Spleen (tissue), 7 donors: Measurements from ENCODE around the gene XKRX.

Experiments
- POLR2AphosphoS5 ChIP-seq, 3 donors: sonication (generic); formaldehyde crosslinking; IDR thresholded peaks; one replicate each; pipeline ENCODE4 v1.5.1; 2017; ENCODE audit warnings: antibody characterized with exemption in 3 of 3
- TF ChIP-seq, protein P1 (sequence below), 11 experiments: fragments of 200-600 bp in 7 of 11; fragments of 450-650 bp in 4 of 11; sonication (generic) in 4 of 11; IDR thresholded peaks in 8 of 11; conservative IDR thresholded peaks in 3 of 11; 1 replicate in 7 of 11; 2 replicates in 4 of 11; pipeline versions ENCODE4 v1.4.0 to v1.8.0; 2016 to 2021; ENCODE audit warnings: antibody characterized with exemption in 11 of 11, inconsistent platforms in 4 of 11, mild to moderate bottlenecking in 1 of 11
- donor health status: DM: no; HTN: no; CAD: no; lungs with moderate emphysema.
- donor health status: DM: no; HTN: no; CAD: no.
- donor health status: DM: no; HTN: no; CAD: no.

DNA sequence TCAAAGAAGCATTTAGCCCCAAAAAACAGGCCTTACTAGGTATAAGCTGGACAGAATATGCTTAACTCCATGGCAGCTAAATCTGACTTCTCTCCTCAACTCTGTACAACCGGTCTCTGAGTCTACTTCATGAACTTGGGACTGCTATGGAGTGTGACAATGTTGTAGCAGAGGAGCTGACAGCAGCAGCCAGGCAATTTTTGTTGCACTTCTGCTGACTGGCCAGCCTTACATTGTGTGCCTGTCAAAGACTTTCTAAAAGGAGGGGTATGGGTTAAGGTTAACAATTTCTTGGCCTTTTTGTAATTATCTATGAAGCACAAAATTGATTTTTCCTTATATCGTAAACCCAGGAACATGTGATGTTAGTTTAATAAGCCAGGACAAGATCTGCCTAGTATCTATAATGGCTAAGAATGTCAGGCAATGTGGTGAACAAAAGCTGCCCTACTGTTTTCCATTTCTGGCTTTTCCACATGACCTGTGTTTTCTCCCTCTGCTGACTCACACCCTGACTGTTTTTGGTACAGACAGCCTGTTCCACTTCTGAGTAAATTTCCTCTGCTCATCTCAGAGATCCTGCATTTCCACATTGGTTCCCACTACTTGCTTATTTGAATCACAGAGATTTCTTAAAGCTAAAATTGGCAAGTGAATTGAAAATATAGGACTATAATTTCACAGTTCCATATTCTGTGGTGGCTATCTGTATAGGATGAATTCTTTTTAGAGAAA lies 63.9 kb downstream of the XKRX start:
- TF ChIP-seq, protein P1, sequence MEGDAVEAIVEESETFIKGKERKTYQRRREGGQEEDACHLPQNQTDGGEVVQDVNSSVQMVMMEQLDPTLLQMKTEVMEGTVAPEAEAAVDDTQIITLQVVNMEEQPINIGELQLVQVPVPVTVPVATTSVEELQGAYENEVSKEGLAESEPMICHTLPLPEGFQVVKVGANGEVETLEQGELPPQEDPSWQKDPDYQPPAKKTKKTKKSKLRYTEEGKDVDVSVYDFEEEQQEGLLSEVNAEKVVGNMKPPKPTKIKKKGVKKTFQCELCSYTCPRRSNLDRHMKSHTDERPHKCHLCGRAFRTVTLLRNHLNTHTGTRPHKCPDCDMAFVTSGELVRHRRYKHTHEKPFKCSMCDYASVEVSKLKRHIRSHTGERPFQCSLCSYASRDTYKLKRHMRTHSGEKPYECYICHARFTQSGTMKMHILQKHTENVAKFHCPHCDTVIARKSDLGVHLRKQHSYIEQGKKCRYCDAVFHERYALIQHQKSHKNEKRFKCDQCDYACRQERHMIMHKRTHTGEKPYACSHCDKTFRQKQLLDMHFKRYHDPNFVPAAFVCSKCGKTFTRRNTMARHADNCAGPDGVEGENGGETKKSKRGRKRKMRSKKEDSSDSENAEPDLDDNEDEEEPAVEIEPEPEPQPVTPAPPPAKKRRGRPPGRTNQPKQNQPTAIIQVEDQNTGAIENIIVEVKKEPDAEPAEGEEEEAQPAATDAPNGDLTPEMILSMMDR (IDR thresholded peaks at IDR 0.05 in 8 of 11, conservative IDR thresholded peaks at IDR 0.05 in 3 of 11): no peak
- no peak for TF ChIP-seq POLR2AphosphoS5 (IDR thresholded peaks at IDR 0.05)
